Medulla oblongata (tissue), 1 donor: ENCODE data around the gene KTN1.
A peak's percentile ranks its signal among the peaks of the same experiment; 100 is the strongest.

ENCODE experiments used
- DNase-seq: peaks from one replicate; pipeline ENCODE4 v3.0.0-alpha.2; 2015; ENCODE audit errors: extremely low spot score

KTN1 gene

DNA sequence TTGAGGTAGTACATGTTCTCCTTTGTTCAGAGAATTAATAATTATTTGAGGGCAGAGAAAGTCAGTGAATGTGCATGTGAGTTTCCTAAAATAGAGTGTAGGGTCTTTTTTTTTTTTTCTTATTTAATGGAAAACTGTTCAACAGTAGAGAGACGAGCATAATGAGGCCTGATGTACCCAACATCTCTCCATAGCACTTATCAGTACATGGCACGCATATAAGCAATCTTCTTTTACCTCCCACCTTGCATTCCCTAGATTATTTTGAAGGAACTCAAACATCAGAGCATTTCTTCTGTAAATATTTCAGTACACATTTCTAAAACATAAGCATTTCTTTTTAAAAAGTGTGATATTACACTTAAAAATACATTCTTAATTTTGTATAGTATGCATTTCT lies 87.8 kb downstream of the KTN1 start:
- DNase-seq = no peak

DNA sequence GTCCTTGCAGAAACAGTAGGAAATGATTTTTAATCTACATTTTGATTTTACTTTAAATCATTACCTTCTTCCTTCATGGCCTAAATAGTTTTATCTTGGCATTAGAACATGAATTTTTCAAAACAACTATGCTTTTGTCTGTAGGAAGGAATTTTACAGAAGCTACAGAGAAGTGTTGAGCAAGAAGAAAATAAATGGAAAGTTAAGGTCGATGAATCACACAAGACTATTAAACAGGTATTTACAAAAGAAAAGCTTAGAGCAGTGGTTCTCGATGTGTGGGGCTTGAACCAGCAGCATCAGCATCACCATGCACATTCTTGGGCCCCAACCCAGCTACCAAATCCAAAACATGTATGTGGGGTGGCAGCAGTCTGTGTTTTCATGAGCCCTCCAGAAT lies 91.6 kb downstream of the KTN1 start:
- DNase-seq = no peak

DNA sequence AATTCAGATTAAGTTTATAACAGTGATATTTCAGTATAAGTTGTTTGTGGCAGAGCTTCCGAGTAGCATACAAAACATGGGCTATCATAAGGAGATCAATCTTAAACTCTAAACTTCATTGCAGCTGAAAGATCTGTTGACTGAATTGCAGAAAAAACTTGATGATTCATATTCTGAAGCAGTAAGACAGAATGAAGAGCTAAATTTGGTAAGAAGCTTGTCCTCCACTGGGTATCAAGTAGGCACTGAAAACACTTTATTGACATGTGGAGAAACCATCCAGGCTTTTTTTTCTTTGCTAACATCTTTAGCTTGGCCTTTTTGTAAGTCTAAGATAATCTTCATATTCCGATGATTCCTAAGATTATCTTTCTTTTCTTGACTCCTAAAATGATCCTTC lies 93.0 kb downstream of the KTN1 start:
- no peak for DNase-seq

DNA sequence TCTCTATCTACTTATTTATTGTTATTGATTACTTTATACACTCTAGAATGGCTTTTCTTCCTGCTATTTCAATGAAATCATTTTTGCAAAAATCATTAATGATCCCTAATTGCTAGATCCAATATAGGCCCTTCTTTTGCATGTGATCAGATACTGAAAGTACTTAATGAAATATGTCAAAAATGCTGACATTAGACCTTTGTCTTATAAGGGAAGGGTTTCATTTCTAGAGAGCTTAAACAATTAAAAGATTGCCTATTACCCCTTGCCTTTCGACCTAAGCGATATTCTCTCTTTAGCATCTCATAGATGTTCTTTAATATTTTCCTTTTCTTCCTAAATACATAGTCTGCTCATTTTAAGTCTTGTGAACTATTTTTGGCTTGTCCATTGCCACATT lies 101.1 kb downstream of the KTN1 start:
- no peak for DNase-seq

DNA sequence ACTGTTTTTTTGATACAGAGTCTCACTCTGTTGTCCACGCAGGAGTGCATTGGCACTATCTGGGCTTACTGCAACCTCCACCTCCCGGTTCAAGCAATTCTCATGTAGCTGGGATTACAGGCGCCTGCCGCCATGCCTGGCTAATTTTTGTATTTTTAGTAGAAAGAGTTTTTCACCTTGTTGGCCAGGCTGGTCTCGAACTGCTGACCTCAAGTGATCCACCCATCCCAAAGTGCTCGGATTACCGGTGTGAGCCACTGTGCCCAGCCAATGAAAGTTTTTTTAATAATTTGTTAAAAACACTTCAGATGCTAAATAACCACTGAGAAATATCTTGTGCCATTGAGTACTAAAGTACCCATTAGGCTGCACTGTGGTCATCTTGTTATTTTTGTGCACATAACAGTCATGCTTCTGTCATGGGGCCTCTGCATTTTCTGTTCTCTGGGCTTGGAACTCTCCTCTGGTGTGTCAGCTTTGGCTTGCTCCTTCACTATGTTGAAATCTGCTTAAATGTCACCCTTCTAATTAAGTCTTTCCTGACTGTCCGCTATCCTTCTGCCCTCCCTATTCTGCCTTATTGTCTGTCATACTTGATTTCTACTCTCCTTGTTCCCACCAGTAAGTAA lies 105.1 kb downstream of the KTN1 start:
- DNase-seq = no peak

DNA sequence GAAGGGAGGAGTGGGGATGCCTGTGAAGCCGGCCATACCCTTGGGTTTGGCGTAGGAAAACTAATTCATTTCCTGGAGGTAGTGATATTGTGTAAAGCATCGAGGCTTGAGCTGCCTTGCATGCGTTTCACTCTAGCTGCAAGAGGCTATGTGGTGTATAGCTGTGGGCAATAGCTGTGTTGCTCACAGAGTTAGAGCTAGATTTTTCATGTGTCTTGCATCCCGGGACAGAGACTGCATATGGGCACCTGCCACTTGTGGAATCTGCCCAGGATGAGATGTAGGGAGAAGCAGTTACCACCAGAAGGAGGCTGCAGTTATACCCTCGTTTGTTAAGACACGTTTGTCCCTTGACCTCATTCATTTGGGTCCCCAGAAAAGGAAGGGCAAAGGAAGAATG lies 106.7 kb downstream of the KTN1 start:
- no peak for DNase-seq

DNA sequence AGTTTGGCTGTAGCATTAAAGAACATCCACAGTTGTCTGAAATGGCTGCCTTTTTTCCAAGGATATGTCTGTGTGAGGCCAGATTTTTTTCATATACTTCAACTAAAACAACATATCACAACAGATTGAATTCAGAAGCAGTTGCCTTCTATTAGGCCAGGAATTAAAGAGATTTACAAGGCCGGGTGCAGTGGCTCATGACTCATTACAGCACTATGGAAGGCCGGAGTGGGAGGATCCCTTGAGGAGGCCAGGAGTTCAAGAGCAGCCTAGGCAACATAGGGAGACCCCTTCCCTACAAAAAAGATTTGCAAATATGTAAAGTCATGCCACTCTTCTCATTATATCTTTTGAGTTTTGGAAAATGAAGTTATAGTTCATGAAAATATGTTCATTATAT lies 108.6 kb downstream of the KTN1 start:
- no peak for DNase-seq

DNA sequence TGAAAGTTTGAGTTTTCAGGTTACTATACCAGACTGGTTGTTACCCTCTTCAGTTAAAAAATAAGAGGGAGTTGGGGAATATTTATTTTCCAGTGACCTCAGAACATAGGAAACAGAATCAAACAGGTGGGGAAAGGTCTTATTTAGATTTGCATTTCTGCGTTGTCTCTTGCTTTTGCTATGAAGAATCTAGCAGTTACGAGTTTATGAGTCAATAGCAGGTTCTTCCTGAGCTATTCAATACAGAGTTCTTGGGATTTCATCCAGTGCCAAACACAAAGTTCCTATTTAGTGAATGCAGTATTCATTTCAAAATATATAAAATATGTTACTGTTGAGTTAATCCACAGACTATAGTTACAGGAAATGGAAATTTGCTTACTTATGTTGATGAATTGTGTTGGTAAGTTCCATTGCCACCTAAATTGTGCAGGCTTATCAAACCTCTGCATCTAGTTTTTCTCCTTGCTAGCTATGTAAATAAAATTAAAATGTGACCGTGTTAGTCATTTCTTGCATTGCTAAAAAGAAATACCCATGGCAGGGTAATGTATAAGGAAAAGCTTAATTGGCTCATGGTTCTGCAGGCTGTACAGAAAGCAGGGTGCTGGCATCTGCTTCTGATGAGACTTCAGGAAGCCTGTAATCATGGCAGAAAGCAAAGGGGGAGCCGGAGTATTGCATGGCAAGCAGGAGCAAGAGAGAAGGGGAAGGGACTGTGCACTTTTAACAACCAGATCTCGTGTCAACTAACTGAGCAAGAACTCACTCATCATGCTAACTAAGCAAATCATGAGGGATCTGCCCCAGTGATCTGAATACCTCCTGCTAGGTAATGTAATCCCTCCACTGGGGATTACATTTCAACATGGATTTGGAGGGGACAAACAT lies 110.2 kb downstream of the KTN1 start:
- DNase-seq = no peak

DNA sequence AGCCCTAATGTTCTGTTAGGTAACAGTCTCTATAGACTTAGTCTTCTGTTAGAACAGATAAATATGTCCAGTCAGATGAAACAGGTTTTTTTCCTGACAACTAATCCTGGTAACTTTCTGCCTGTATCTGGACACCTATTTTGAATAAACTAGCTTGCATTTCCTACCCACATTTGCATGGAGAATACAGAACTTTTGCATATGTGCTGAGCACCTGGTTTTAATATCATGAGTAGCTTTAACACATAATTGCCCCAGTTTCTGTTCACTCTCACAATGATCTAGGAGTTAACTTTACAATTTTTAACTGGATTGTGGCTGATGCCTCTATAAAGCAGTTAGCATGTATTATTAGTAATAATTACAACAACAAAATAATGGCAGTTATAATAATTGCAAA lies 111.7 kb downstream of the KTN1 start:
- no peak for DNase-seq

DNA sequence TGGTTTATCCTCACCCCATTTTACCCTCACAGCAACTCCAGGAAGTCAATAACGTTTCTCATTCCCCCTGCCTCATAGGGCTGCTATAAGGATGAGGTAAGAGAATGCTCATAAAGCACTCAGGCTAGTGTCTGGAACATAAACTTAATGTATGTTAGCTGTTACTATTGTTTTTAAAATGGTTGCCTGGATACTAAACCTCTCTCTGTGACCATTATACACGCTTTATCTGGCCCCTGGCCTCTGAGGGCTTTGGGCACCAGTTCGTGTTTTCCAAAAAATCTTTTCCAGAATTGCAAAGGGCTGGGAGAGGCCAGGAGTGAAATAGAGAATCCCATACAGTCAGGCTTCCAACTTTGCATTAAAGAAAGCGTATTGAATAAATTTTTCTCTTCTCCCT lies 113.9 kb downstream of the KTN1 start:
- DNase-seq = no peak

DNA sequence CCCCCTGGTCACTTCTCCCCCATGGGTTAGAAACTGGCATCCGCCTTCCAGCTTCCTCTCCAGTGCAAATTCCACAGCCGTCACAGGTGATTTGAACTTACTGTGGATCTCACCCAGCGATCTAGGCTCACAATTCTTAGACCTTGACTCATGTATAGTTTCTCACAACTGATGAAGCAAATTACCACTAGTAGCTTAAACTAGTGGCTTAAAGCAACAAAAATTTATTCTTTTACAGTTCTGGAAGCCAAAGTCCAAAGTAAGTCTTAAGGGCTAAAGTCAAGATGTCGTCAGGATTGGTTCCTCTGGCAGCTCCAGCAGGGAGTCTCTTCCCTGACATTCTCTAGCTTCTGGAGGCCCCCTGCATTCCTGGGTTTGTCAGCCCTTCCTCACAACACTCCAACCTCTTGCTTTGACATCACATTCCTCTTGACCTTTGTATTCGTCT lies 117.4 kb downstream of the KTN1 start:
- no peak for DNase-seq

DNA sequence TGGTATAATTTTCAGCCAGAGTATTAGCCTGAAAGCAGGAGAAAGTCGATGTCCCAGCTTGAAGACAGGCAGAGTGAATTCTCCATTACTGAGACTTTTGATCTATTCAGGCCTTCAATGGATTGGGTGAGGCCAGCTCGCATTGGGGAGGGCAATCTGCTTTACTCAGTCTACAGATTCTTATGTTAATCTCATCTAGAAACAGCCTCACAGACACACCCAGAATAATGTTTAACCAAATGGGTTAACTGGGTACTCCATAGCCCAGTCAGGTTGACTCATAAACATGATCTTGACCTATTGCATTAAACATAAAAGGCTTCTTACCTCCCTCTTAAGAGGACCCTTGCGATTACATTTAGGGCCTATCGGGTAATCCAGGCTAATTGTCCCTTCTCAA lies 118.0 kb downstream of the KTN1 start:
- no peak for DNase-seq

DNA sequence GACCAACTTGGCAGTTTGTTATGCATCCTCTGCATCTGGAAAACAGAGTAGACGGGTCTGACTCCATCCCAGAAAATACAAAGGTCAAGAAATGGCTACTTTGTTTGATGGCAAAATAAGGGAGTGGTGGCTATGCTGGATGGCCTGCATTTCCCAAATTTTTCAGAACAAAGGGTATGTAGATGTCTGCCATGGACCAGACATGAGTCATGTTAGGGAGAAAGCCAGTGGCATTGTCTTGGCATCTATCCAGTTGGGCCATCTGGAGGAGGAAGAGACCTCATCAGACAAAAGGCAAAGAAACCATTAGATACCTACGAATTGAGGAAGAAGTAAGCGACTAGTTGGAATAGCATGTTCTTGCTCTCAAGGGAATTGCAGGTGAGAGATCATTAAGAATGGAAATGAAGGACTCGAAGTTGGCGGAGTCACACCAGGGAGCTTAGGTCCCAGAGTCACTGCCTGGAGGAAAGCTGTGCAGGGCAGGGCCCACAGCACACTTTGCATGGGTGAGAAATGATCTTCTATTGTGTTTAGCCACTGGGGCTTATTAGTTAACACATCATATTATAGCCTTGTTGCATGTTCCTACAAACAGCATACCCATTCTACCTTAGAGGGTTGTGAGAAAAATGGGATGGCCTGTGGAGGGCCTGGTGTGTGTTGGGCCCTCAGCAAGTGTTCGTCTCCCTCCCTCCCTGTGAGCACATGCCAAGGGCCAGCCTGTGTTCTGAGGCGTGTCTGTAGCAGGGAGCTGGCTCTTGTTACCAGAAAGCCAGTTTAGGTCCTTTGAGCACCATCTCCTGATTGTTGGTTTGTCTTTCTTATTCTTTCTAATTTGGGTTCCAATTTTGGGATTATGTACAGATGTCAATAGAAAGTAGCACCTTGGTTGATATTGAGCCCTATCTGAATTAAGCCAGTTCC lies 119.4 kb downstream of the KTN1 start:
- DNase-seq = no peak

DNA sequence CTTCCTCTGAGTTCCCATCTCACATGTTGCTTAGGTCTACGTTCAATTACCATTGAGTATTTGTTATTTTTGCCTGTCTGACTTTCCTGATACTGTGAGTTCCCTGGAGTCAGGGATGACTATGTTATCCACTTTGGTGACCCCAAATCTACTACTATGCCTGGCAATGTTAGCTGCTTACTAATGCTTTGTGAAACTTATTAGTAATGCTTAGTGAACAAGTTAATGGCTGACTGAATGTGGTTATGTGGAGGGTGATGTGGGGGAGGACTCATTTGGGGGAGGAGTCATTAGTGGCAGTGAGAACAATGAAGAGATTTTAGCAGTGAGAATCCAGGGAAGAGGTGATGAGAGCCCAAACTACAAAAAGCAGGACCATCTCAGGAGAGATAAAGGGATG lies 121.6 kb downstream of the KTN1 start:
- DNase-seq = no peak

DNA sequence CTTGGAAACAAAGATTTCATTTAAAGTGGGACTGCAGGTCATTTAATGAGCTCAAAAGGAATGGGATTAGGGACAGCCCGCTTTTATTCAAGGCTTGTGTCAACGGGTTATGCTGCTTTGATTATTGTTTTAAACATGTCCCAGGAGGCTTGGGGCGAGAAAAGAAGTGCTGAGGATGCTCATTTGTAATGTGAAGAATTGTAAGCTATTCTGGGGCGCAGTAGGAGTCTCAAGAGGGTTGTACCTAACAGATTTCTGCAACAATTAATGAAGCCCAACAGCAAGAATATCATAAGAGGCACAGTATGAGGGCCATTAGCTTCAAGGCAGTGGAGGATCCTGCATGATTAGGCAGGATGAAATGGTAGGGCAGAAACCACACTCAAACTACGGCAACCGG lies 122.5 kb downstream of the KTN1 start:
- no peak for DNase-seq

DNA sequence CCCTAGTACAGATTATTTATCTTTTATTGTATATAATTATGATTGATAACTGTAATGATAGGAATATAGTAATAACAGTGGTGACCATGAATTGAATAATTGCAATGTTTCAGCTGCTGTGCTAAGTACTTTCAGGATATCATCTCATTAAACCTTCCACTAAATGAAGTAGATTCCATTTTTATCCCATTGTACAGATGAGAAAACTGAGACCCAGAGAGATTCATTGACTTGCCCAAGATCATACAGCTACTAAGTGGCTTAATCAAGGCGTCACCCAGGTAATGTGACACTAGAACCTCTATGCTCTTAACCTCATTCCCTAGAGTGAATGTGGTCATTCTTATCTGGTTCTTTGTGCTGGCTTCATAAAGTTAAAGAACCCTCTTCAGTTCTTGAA lies 124.6 kb downstream of the KTN1 start:
- no peak for DNase-seq

DNA sequence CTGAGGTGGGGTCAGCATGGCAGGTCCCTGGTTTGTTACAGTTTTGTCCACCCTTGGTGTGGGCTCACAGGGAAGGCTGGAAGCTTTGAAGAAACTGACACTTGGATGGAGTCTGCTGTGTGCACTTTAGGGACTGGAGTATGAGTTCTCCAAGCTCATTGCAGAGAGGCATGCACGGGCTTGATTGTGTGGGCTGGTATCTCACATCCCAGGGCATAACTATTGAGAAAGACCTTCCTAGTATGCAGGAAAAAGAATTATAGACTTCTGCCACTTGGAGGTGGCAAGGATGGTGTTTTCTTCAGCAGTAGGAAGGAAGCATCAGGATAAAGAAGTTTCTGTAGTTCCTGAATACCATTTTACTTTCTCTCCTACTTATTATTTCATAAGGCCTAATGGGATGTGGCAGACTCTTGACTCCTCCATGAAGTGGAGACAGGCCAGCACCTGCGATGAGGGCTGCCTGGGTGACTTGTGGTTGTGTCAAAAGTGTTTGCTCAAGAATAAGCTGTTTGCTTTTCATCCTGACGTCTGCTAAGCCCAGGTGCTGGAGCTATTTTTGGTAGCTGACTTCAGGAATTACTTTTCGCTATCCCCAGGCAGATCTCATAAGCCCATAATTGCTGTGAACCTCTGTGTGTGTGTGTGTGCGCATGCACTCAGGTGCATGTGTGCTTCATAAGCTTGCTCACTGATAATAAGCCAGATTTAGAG lies 125.8 kb downstream of the KTN1 start:
- no peak for DNase-seq

DNA sequence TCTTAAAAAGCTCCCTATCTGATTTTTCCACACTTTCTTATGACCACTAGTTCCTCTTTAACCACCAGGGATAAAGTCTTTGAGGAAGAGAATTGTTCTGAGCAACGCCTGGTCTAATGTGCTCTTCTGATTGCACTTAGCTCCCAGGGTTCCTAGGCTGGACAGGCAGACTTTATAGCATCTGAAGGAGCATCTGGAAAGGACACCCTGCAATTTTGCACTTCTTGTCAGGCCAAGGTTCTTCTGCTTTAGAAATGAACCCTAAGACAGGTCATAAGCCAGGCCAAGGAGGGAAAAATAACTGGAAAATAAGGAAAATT lies 126.3 kb downstream of the KTN1 start:
- no peak for DNase-seq

DNA sequence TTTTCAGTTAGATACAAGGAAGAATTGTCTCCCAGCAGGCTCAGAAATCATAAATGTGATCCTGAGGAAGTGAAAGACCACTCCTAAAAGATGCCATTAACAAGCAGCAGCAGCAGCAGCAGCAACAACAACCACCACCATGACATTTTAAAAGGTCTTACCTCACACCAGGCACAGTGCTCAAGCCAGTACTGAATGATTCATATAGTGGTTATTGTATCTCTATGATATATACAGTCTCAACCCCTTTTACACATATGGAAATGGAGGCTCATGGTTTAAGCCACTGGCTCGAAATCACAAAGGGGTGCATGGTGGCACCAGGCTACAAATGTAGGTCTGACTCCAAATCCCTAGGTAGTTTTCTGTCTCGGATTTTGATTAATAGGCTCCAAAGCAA lies 126.9 kb downstream of the KTN1 start:
- DNase-seq = no peak

DNA sequence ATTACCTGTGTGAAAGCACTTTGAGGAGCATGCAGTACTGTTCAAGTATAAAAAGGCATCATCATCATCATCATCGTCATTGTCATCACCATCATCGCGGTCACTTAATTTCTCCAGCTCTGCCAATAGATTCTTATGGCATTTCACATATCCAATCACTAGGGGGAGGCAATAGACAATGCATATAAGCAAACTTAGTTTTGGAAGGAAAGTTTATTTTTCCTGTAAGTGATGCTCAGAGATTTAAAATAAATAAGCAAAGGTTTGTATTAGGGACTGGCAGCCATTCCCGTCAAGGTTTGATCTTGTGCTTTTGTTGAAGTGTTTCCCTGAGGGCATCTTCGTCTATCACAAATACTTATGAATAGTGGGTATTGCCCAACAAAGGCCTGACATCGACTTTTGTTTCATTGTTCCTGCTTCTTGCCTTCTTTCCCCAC lies 127.4 kb downstream of the KTN1 start:
- DNase-seq = peak; percentile 64

DNA sequence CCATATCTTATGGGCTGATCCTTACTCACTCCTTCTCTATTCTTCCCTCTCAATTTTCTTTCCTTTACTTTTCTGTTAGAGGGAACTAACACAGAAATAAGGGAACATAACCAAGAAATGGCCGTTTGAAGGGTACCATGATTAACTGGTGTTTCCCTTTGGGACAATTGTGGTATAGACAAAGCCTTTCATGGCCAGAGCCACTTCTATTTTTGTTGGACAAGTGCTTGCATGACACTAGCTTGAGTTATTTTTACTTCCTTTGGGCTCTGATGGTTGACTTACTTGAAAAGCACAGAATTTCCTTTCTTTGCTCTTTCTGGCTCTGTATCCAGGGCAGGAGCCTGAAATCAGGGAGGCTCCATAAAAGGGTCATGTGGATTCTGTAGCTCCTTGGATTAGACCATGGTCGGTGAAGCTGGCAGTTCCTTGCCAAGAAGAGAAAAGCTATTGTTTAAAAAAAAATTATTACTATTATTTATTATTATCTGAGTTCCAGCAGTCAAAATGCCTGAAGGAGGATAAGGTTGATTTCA lies 130.6 kb downstream of the KTN1 start:
- peak; percentile 15 for DNase-seq
